Measurements from ENCODE around the gene LSM14B.

The LSM14B gene

GRCh38 chr20:62160253-62160652, 38.0 kb downstream of the LSM14B start:
- no peak overlapping the region for H3K4me3 ChIP-seq (replicated peaks; ENCODE audit: insufficient read depth, low read length)
- H3K27me3 ChIP-seq (ENCODE audit: insufficient read depth, poor library complexity, severe bottlenecking), result no peaks in the 10 kb centered on the region
- TF ChIP-seq GABPA (IDR thresholded peaks at IDR 0.05; ENCODE audit: low read depth) (no peak), CTCF (IDR thresholded peaks at IDR 0.05; ENCODE audit: insufficient read depth, low read length) (no peak), POLR2AphosphoS5 (IDR thresholded peaks at IDR 0.05; ENCODE audit: low read depth) (no peak), SPI1 (IDR thresholded peaks at IDR 0.05; ENCODE audit: borderline replicate concordance, low read depth) (no peak), REST (IDR thresholded peaks at IDR 0.05; ENCODE audit: insufficient replicate concordance, low read depth) (no peak)
- H3K27ac ChIP-seq (replicated peaks), result no peak overlapping the region
- DNase-seq (ENCODE audit: low read depth in 1 of 2, low spot score in 1 of 2), result no peak

GRCh38 chr20:62160876-62161275, 38.6 kb downstream of the LSM14B start:
- H3K27ac ChIP-seq (replicated peaks), result no peak overlapping the region
- TF ChIP-seq SPI1 (IDR thresholded peaks at IDR 0.05; ENCODE audit: borderline replicate concordance, low read depth), result no peak
- TF ChIP-seq POLR2AphosphoS5 (IDR thresholded peaks at IDR 0.05; ENCODE audit: low read depth), result no peak
- no peak for TF ChIP-seq GABPA (IDR thresholded peaks at IDR 0.05; ENCODE audit: low read depth)
- no peak for TF ChIP-seq CTCF (IDR thresholded peaks at IDR 0.05; ENCODE audit: insufficient read depth, low read length)
- TF ChIP-seq REST (IDR thresholded peaks at IDR 0.05; ENCODE audit: insufficient replicate concordance, low read depth), result no peak

GRCh38 chr20:62161347-62161746, 39.1 kb downstream of the LSM14B start:
- Histone ChIP-seq H3K27me3 (ENCODE audit: insufficient read depth, poor library complexity, severe bottlenecking) (no peaks in the 10 kb centered on the region), H3K27ac (replicated peaks) (no peak overlapping the region), H3K4me3 (replicated peaks; ENCODE audit: insufficient read depth, low read length) (no peak overlapping the region)
- TF ChIP-seq CTCF (IDR thresholded peaks at IDR 0.05; ENCODE audit: insufficient read depth, low read length) (no peak), REST (IDR thresholded peaks at IDR 0.05; ENCODE audit: insufficient replicate concordance, low read depth) (no peak), GABPA (IDR thresholded peaks at IDR 0.05; ENCODE audit: low read depth) (no peak), POLR2AphosphoS5 (IDR thresholded peaks at IDR 0.05; ENCODE audit: low read depth) (no peak), SPI1 (IDR thresholded peaks at IDR 0.05; ENCODE audit: borderline replicate concordance, low read depth) (no peak)
- DNase-seq (ENCODE audit: low read depth in 1 of 2, low spot score in 1 of 2), result no peak

More at GRCh38 chr20:62160876-62161275, 38.6 kb downstream of the LSM14B start:
- DNase-seq (ENCODE audit: low read depth in 1 of 2, low spot score in 1 of 2), result no peak
- H3K4me3 ChIP-seq (replicated peaks; ENCODE audit: insufficient read depth, low read length), result no peak overlapping the region
- H3K27me3 ChIP-seq (ENCODE audit: insufficient read depth, poor library complexity, severe bottlenecking), result no peaks in the 10 kb centered on the region
